Ishikawa (cell line): ENCODE measurements around the gene EPHA6.

Source experiments
- CEBPB ChIP-seq: IDR thresholded peaks from 2 replicates; pipeline ENCODE4 v1.6.1; 2012
- CREB1 ChIP-seq: IDR thresholded peaks from 2 replicates; pipeline ENCODE4 v1.6.1; 2012; ENCODE audit warnings: low read depth
- EGR1 ChIP-seq: IDR thresholded peaks from 2 replicates; pipeline ENCODE4 v1.6.1; 2012
- EP300 ChIP-seq: IDR thresholded peaks from 2 replicates; pipeline ENCODE4 v1.6.1; 2012; ENCODE audit warnings: borderline replicate concordance
- FOXM1 ChIP-seq: IDR thresholded peaks from 2 replicates; pipeline ENCODE4 v1.6.1; 2012; ENCODE audit warnings: low read depth, borderline replicate concordance
- NFIC ChIP-seq: IDR thresholded peaks from 2 replicates; pipeline ENCODE4 v1.6.1; 2012
- RAD21 ChIP-seq: IDR thresholded peaks from 2 replicates; pipeline ENCODE4 v1.6.1; 2012; ENCODE audit warnings: low read depth
- TAF1 ChIP-seq: IDR thresholded peaks from 2 replicates; pipeline ENCODE4 v1.6.1; 2012; ENCODE audit warnings: low read depth, mild to moderate bottlenecking
- TCF12 ChIP-seq: IDR thresholded peaks from 2 replicates; pipeline ENCODE4 v1.6.1; 2012; ENCODE audit warnings: low read depth
- TEAD4 ChIP-seq: IDR thresholded peaks from 2 replicates; pipeline ENCODE4 v1.6.1; 2012
- YY1 ChIP-seq: IDR thresholded peaks from 2 replicates; pipeline ENCODE4 v1.6.1; 2012; ENCODE audit warnings: low read depth
- ZBTB7A ChIP-seq: IDR thresholded peaks from 2 replicates; pipeline ENCODE4 v1.6.1; 2012; ENCODE audit warnings: low read depth
- TF ChIP-seq, protein P1 (sequence below): IDR thresholded peaks from 2 replicates; pipeline ENCODE4 v1.6.1; 2012; ENCODE audit warnings: low read depth, mild to moderate bottlenecking
- TF ChIP-seq, protein P2 (sequence below): IDR thresholded peaks from 2 replicates; pipeline ENCODE4 v1.6.1; 2012
- TF ChIP-seq, protein P3 (sequence below): IDR thresholded peaks from 2 replicates; pipeline ENCODE4 v1.6.1; 2012

EPHA6 gene

DNA sequence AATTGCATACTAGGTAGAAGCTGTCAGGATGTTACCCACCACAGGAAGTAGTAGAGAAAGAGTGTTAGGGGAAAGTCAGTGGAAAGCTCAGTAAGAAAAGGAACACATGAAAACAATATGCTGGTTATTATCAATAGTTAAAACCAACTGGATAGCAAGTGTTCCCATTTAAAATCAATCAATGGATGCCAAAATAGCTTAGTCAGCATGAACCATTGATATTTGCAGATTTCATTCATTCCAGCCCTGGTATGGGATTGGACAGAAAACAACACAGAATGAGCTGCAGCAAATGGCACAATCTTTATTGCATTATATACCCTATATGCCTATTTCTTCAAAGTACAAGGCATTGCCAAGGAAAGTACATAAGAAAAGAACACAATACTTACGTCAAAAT is 293.7 kb downstream of the EPHA6 start:
- TF ChIP-seq, protein P1, sequence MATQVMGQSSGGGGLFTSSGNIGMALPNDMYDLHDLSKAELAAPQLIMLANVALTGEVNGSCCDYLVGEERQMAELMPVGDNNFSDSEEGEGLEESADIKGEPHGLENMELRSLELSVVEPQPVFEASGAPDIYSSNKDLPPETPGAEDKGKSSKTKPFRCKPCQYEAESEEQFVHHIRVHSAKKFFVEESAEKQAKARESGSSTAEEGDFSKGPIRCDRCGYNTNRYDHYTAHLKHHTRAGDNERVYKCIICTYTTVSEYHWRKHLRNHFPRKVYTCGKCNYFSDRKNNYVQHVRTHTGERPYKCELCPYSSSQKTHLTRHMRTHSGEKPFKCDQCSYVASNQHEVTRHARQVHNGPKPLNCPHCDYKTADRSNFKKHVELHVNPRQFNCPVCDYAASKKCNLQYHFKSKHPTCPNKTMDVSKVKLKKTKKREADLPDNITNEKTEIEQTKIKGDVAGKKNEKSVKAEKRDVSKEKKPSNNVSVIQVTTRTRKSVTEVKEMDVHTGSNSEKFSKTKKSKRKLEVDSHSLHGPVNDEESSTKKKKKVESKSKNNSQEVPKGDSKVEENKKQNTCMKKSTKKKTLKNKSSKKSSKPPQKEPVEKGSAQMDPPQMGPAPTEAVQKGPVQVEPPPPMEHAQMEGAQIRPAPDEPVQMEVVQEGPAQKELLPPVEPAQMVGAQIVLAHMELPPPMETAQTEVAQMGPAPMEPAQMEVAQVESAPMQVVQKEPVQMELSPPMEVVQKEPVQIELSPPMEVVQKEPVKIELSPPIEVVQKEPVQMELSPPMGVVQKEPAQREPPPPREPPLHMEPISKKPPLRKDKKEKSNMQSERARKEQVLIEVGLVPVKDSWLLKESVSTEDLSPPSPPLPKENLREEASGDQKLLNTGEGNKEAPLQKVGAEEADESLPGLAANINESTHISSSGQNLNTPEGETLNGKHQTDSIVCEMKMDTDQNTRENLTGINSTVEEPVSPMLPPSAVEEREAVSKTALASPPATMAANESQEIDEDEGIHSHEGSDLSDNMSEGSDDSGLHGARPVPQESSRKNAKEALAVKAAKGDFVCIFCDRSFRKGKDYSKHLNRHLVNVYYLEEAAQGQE, result no peak
- TF ChIP-seq YY1, result no peak
- no peak for TF ChIP-seq TAF1
- no peak for TF ChIP-seq FOXM1
- TF ChIP-seq, protein P2, sequence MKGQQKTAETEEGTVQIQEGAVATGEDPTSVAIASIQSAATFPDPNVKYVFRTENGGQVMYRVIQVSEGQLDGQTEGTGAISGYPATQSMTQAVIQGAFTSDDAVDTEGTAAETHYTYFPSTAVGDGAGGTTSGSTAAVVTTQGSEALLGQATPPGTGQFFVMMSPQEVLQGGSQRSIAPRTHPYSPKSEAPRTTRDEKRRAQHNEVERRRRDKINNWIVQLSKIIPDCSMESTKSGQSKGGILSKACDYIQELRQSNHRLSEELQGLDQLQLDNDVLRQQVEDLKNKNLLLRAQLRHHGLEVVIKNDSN, result no peak

DNA sequence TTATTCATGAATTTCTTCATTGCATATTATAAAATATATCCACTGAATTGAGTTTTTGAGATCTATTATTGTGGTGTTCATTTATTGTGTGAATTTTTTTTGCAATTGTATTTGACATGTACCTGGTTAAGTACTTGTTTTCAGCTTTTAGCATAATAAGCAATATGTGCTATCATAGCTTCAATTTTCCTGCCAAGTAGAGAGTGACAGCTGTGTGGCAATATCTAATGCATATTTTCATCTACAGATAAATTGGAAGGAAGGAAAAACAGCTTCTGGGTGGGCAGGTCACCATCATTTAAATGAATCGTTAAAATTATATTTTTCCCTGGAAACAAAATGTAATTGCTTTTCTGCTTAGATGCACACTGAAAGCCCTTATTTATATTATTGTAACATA is 296.9 kb downstream of the EPHA6 start:
- TF ChIP-seq, protein P2, result no peak
- TF ChIP-seq YY1 (no peak), TEAD4 (no peak), EP300 (no peak), RAD21 (no peak), EGR1 (no peak), ZBTB7A (no peak), CREB1 (no peak), FOXM1 (no peak), TCF12 (no peak), CEBPB (no peak), NFIC (no peak), TAF1 (no peak)
- TF ChIP-seq, protein P3, sequence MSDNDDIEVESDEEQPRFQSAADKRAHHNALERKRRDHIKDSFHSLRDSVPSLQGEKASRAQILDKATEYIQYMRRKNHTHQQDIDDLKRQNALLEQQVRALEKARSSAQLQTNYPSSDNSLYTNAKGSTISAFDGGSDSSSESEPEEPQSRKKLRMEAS, result no peak
- TF ChIP-seq, protein P1, result no peak

DNA sequence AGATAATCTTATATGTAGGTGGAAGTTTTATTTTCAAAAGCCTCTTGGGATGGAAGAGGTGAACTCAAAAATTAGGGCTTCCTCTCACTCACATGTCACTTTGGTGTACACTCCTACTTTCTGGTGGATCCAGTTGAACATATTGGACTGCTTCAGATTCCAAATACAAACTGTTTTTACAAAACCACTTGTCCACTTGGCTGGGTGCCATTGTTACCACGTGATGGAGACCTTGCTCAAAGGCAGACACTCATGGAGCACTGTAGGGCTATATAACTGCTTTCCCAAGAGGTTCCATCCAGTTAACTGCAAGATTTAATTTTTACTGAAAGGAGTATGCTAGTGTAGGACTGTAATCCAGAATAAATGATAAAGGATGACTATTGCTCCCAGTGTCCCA is 307.0 kb downstream of the EPHA6 start:
- TF ChIP-seq, protein P2, result no peak
- TF ChIP-seq NFIC, result no peak
- TF ChIP-seq TEAD4, result no peak
- TF ChIP-seq ZBTB7A, result no peak
- TF ChIP-seq TCF12, result no peak
- TF ChIP-seq EGR1, result no peak
- TF ChIP-seq RAD21, result no peak
- TF ChIP-seq, protein P3, result no peak
- TF ChIP-seq YY1, result no peak
- no peak for TF ChIP-seq EP300
- TF ChIP-seq CEBPB, result no peak
- no peak for TF ChIP-seq CREB1
- no peak for TF ChIP-seq FOXM1
- TF ChIP-seq TAF1, result no peak
- TF ChIP-seq, protein P1, result no peak

DNA sequence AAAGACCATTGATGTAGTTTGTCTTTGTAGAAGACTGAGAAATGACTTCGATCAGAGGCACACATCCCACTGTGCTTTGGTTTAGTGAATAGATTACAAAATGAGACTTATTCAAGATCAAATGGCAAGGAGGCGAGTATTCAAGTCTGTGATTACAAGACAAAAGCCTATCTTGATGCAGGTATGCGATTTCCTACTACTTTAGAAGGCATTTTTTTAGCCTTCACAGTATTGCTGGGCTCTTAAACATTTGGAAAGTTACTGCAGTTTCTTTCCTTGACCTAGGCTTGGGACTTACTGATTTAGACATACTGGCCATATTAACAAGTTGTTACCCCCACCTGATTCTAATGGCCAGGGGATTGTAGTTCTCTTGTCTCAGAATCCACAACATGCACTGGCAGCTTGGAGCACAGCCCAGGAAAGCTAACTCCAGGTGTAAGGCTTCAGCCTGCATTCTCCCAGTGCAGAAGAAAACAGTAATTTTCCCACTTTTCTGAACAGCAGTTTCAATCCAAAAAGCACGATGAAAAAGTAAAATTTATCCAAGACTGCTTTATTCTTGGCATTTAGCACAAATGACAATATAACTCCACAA is 311.6 kb downstream of the EPHA6 start:
- TF ChIP-seq RAD21, result no peak
- no peak for TF ChIP-seq TEAD4
- TF ChIP-seq, protein P3, result no peak
- no peak for TF ChIP-seq EP300
- no peak for TF ChIP-seq YY1
- no peak for TF ChIP-seq ZBTB7A
- no peak for TF ChIP-seq TAF1
- TF ChIP-seq, protein P1, result no peak
- TF ChIP-seq NFIC, result no peak
- TF ChIP-seq TCF12, result no peak
- no peak for TF ChIP-seq EGR1
- TF ChIP-seq, protein P2, result no peak
- no peak for TF ChIP-seq CEBPB
